HepG2 (cell line): ENCODE measurements around the gene PCSK6. TPM values are rescaled to one million over a fixed set of nuclear protein-coding genes. Genes with fewer than 3 reads are reported as not detected.

Source experiments
- ATAC-seq: fragments of 200-7000 bp; cut with Tn5 transposase; 3 replicates; pipeline ENCODE4 v1.9.1; 2020; ENCODE audit warnings: mild to moderate bottlenecking, moderate library complexity
- BruUV-seq: library from RNA; stranded (reverse); fragments of 400-500 nt; replicated peaks from 2 replicates; lab custom pipeline; 2021; lab: Mats Ljungman, UMichigan
- CTCF ChIA-PET: fragments of 300-600 bp; formaldehyde crosslinking; extraction: SDS; loops from one replicate; lab custom pipeline; 2021; ENCODE audit warnings: low total read pairs, inconsistent platforms, low intra/inter-chr PET ratio; lab: Yijun Ruan, JAX
- POLR2A ChIA-PET: fragments of 350-600 bp; sonication (Branson Sonifier 250); formaldehyde crosslinking; loops from one replicate; lab custom pipeline; 2020; ENCODE audit warnings: antibody characterized with exemption, inconsistent platforms; lab: Yijun Ruan, JAX
- DNase-seq: peaks from one replicate; pipeline ENCODE4 v3.0.0-alpha.2; 2015; ENCODE audit warnings: low spot score
- FAIRE-seq: peaks from 3 replicates; lab custom pipeline; 2011; peaks lifted over from hg19 to GRCh38; lab: Jason Lieb, UNC
- H2AFZ ChIP-seq: one replicate; pipeline ENCODE4 v1.6.1; 2011; ENCODE audit warnings: low read length, inconsistent platforms
- H3K27ac ChIP-seq: fragments of 300-600 bp; 3 replicates; pipeline ENCODE4 v1.8.0; 2011; ENCODE audit warnings: mixed run types, mild to moderate bottlenecking, mixed read lengths, low read length, inconsistent platforms; ENCODE audit not compliant: insufficient read depth; ENCODE audit errors: extremely low read length
- H3K27me3 ChIP-seq, 2 experiments: fragments of 200-600 bp in 1 of 2; 2 replicates in 1 of 2; 3 replicates in 1 of 2; pipeline versions ENCODE4 v1.6.0 to v1.8.0; 2011; ENCODE audit warnings: low read length in 2 of 2, mild to moderate bottlenecking in 2 of 2, moderate library complexity in 2 of 2, inconsistent platforms in 1 of 2; ENCODE audit not compliant: insufficient read depth in 2 of 2, control insufficient read depth in 1 of 2
- H3K36me3 ChIP-seq, 2 experiments: fragments of 200-600 bp in 1 of 2; replicated peaks in 1 of 2; 2 replicates in 1 of 2; 3 replicates in 1 of 2; pipeline versions ENCODE4 v1.5.1 to v1.8.0; 2011; ENCODE audit warnings: low read length in 2 of 2, inconsistent platforms in 1 of 2; ENCODE audit not compliant: insufficient read depth in 2 of 2, control insufficient read depth in 1 of 2
- H3K4me1 ChIP-seq: 2 replicates; pipeline ENCODE4 v1.5.1; 2012; ENCODE audit warnings: low read length, inconsistent platforms; ENCODE audit not compliant: insufficient read depth
- H3K4me2 ChIP-seq: 2 replicates; pipeline ENCODE4 v1.6.0; 2011; ENCODE audit warnings: low read depth, low read length, inconsistent platforms
- H3K4me3 ChIP-seq, 3 experiments: fragments of 200-600 bp in 1 of 3; sonication (generic), shearing (Covaris generic) in 1 of 3; replicated peaks in 1 of 3; 2 replicates each; pipeline ENCODE4 v1.5.1; 2011 to 2016; ENCODE audit warnings: low read length in 3 of 3, inconsistent platforms in 2 of 3, low read depth in 2 of 3, mild to moderate bottlenecking in 2 of 3, control low read depth in 1 of 3, mixed read lengths in 1 of 3; ENCODE audit not compliant: insufficient read depth in 1 of 3
- H3K79me2 ChIP-seq: one replicate; pipeline ENCODE4 v1.6.1; 2011; ENCODE audit warnings: low read length, inconsistent platforms; ENCODE audit not compliant: insufficient read depth
- H3K9ac ChIP-seq: 2 replicates; pipeline ENCODE4 v1.6.0; 2011; ENCODE audit warnings: mild to moderate bottlenecking, low read depth, low read length, inconsistent platforms; ENCODE audit not compliant: insufficient read depth
- H3K9me3 ChIP-seq: 2 replicates; pipeline ENCODE4 v1.5.1; 2012; ENCODE audit warnings: mild to moderate bottlenecking, low read length
- H4K20me1 ChIP-seq: 2 replicates; pipeline ENCODE4 v1.6.0; 2011; ENCODE audit warnings: inconsistent platforms, mild to moderate bottlenecking, low read length, moderate library complexity; ENCODE audit not compliant: insufficient read depth
- AGO2 ChIP-seq: fragments of 200-400 bp; formaldehyde crosslinking; optimal IDR thresholded peaks from 2 replicates; pipeline ENCODE3; 2017; ENCODE audit warnings: mild to moderate bottlenecking, low read depth, low read length, moderate library complexity
- GMEB1 ChIP-seq: sonication (generic); formaldehyde crosslinking; IDR thresholded peaks from 2 replicates; pipeline ENCODE4 v1.5.1; 2020; ENCODE audit warnings: missing genetic modification reagents, mild to moderate bottlenecking, borderline replicate concordance
- SIX4 ChIP-seq: sonication (generic); formaldehyde crosslinking; IDR thresholded peaks from 2 replicates; pipeline ENCODE4 v1.4.0; 2020; ENCODE audit warnings: missing genetic modification reagents
- TOPORS ChIP-seq: sonication (generic); formaldehyde crosslinking; IDR thresholded peaks from 2 replicates; pipeline ENCODE4 v1.8.0; 2023; ENCODE audit warnings: mild to moderate bottlenecking, missing genetic modification reagents
- ZFX ChIP-seq: sonication (generic); formaldehyde crosslinking; IDR thresholded peaks from 2 replicates; pipeline ENCODE4 v1.4.0; 2020; ENCODE audit warnings: mild to moderate bottlenecking, low read depth, missing genetic modification reagents, moderate library complexity
- ZNF343 ChIP-seq: sonication (generic); formaldehyde crosslinking; IDR thresholded peaks from 2 replicates; pipeline ENCODE4 v1.4.0; 2020; ENCODE audit warnings: mild to moderate bottlenecking, missing genetic modification reagents
- ZNF670 ChIP-seq: sonication (generic); formaldehyde crosslinking; IDR thresholded peaks from 2 replicates; pipeline ENCODE4 v1.8.0; 2022; ENCODE audit warnings: mild to moderate bottlenecking, missing genetic modification reagents, borderline replicate concordance
- ZNF704 ChIP-seq: sonication (generic); formaldehyde crosslinking; IDR thresholded peaks from 2 replicates; pipeline ENCODE4 v1.8.1; 2023; ENCODE audit warnings: mild to moderate bottlenecking, inconsistent platforms, moderate library complexity, missing genetic modification reagents, borderline replicate concordance
- WGBS: methylation state at CpG from one replicate; pipeline ENCODE4 v1.1.6; 2017; ENCODE audit warnings: low lambda C conversion rate; 5-methylcytosine and 5-hydroxymethylcytosine counted together
- in situ Hi-C: cut with HindIII; loops from 2 replicates; pipeline ENCODE4 v1.10.0; 2017; ENCODE audit warnings: low pct_unique_long_range_greater_than_20kb; ENCODE audit not compliant: extremely low pct_ligation_motif_present
- intact Hi-C: fragments of 100-400 bp; cut with micrococcal nuclease; formaldehyde crosslinking; loops from one replicate; pipeline ENCODE4 v1.10.0; 2022; ENCODE audit not compliant: unreplicated experiment
- polyA plus RNA-seq, 8 experiments: library from polyadenylated mRNA; depleted of rRNA in 3 of 8; stranded (reverse) in 7 of 8; unstranded in 1 of 8; fragments of >200 nt; fragmentation: Illumina TruSeq in 4 of 8; extraction: Trizol in 4 of 8; gene quantifications; 2 replicates each; pipeline versions ENCODE4 v1.2.1 to v1.2.3, GENCODE V29; 2011 to 2016; ENCODE audit warnings: low read depth in 4 of 8, missing spikeins in 1 of 8, mixed read lengths in 1 of 8; ENCODE audit not compliant: insufficient read depth in 1 of 8
- total RNA-seq, 5 experiments: library from RNA; depleted of rRNA; stranded (reverse); fragments of >200 nt; fragmentation: Illumina TruSeq; extraction: Trizol; gene quantifications; 2 replicates each; pipeline ENCODE4 v1.2.3, GENCODE V29; 2016; ENCODE audit warnings: low read depth in 1 of 5
- TF ChIP-seq, protein P1 (sequence below): fragments of 450-650 bp; IDR thresholded peaks from 2 replicates; pipeline ENCODE4 v1.6.1; 2017; ENCODE audit warnings: mild to moderate bottlenecking

The PCSK6 gene
- total and polyA plus RNA-seq, 2 of the 13 experiments (the other 11 are each of a cell fraction or from before 2014, with no cell fraction given) = 56.5 to 155 TPM

DNA sequence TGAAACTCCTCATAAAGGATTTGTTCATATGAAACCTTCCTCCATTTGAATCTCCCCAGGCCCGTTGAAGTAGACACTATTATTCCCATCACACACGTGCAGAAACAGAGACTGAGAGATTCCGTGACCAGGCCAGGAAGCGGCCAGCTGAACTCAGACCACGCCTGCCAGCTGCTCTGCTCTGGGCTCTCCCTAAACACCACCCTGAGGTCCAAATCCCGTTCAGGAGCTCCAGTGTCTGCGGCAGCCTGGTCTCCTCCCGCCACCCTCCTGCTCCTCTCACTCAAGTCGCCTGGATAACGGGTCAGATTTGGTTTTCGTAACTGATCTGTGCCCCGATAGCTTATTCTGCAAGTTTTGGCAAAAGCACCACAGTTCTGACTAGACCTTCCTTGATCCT, 140.9 kb downstream of the PCSK6 start (continued):
- TF ChIP-seq, protein P1, sequence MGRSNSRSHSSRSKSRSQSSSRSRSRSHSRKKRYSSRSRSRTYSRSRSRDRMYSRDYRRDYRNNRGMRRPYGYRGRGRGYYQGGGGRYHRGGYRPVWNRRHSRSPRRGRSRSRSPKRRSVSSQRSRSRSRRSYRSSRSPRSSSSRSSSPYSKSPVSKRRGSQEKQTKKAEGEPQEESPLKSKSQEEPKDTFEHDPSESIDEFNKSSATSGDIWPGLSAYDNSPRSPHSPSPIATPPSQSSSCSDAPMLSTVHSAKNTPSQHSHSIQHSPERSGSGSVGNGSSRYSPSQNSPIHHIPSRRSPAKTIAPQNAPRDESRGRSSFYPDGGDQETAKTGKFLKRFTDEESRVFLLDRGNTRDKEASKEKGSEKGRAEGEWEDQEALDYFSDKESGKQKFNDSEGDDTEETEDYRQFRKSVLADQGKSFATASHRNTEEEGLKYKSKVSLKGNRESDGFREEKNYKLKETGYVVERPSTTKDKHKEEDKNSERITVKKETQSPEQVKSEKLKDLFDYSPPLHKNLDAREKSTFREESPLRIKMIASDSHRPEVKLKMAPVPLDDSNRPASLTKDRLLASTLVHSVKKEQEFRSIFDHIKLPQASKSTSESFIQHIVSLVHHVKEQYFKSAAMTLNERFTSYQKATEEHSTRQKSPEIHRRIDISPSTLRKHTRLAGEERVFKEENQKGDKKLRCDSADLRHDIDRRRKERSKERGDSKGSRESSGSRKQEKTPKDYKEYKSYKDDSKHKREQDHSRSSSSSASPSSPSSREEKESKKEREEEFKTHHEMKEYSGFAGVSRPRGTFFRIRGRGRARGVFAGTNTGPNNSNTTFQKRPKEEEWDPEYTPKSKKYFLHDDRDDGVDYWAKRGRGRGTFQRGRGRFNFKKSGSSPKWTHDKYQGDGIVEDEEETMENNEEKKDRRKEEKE = no peak
- no peak for TF ChIP-seq SIX4

- Histone ChIP-seq H3K9me3 (no peaks in the 10 kb centered on the region), H4K20me1 (no peaks in the 10 kb centered on the region), H3K4me2 (no peak overlapping the region), H3K36me3 (peaks cover 10 to 47% of the 10 kb centered on the region in 2 experiments), H3K27me3 (no peaks in the 10 kb centered on the region), H3K9ac (no peak overlapping the region), H3K4me1 (no peaks in the 10 kb centered on the region), H3K79me2 (no peaks in the 10 kb centered on the region), H2AFZ (no peak overlapping the region), H3K27ac (no peak overlapping the region), H3K4me3 (no peak overlapping the region)
- BruUV-seq = no TSS peak
- ATAC-seq (no peak; the same call in 2 of the 3 replicates), FAIRE-seq (no peak), DNase-seq (no peak)
- CTCF ChIA-PET = no interaction called here
- in situ Hi-C loops (no loop called here), intact Hi-C loops (no loop called here)
- POLR2A ChIA-PET = interaction anchor here (1.4 kb wide), 1 partner anchor 180 kb away, joined by 3 read pairs; no protein-coding TSS in a partner anchor
- peak; percentile 22 for TF ChIP-seq AGO2
- no peak for TF ChIP-seq TOPORS (CRISPR knock-in tag)
- 94% methylated on average over 17 of the region's 17 CpGs for WGBS
Measured at GRCh38 chr15:101348015-101348414, 141.5 kb downstream of the PCSK6 start.

GRCh38 chr15:101347454-101347853, 142.1 kb downstream of the PCSK6 start:
- no peak overlapping the region for H2AFZ ChIP-seq
- H3K9me3 ChIP-seq = no peaks in the 10 kb centered on the region
- H3K27ac ChIP-seq = no peak overlapping the region
- 96% methylated on average over 5 of the region's 5 CpGs for WGBS
- no peak for FAIRE-seq
- no peak overlapping the region for H3K9ac ChIP-seq
- CTCF ChIA-PET = no interaction called here
- POLR2A ChIA-PET = no interaction called here
- no peak overlapping the region for H3K4me2 ChIP-seq
- no peak for DNase-seq
- H3K79me2 ChIP-seq = no peaks in the 10 kb centered on the region
- no peaks in the 10 kb centered on the region for H4K20me1 ChIP-seq
- peaks cover 10 to 45% of the 10 kb centered on the region in 2 experiments for H3K36me3 ChIP-seq
- ATAC-seq = no peak
- no peak overlapping the region for H3K4me3 ChIP-seq
- no TSS peak for BruUV-seq
- intact Hi-C loops = no loop called here
- no peaks in the 10 kb centered on the region for H3K27me3 ChIP-seq
- H3K4me1 ChIP-seq = no peaks in the 10 kb centered on the region
- in situ Hi-C loops = no loop called here
- TF ChIP-seq ZNF704 = no peak
- no peak for TF ChIP-seq ZFX (CRISPR knock-in tag)
- TF ChIP-seq ZNF343 (CRISPR knock-in tag) = no peak
- no peak for TF ChIP-seq ZNF670 (CRISPR knock-in tag)
- TF ChIP-seq GMEB1 = no peak
